ENCODE results near the gene ARHGAP45. TPM values are rescaled to one million over a fixed set of nuclear protein-coding genes. Genes with fewer than 3 reads are reported as not detected.

Gene ARHGAP45
- total and polyA plus RNA-seq, 9 of the 15 experiments (the other 6 are each of a cell fraction or from before 2014, with no cell fraction given): 0.08 to 22.1 (median 4.2) TPM

- peak; percentile 71; the same call in 1 of the 2 replicates for TF ChIP-seq MGA (IDR thresholded peaks at IDR 0.05)
- TF ChIP-seq POLR3G (IDR thresholded peaks at IDR 0.05; ENCODE audit: extremely low read depth, insufficient read length, insufficient replicate concordance): no peak
- no peak for TF ChIP-seq NR2F6 (CRISPR knock-in tag; IDR thresholded peaks at IDR 0.05)
- no peak for TF ChIP-seq ZNF134 (CRISPR knock-in tag; conservative IDR thresholded peaks at IDR 0.05)
- TF ChIP-seq ZNF354B (CRISPR knock-in tag; IDR thresholded peaks at IDR 0.05): no peak
These were observed 38.3 kb downstream of the ARHGAP45 start (continued) for GRCh38 chr19:1105008-1105872.
